K562 (cell line): Measurements from ENCODE around the gene LPCAT3. TPM values are rescaled to one million over a fixed set of nuclear protein-coding genes. Genes with fewer than 3 reads are reported as not detected.

Experiments
- BHLHE40 ChIP-seq: IDR thresholded peaks from 2 replicates; pipeline ENCODE4 v1.6.1; 2011; ENCODE audit warnings: low read length, improper control_type of control experiment
- ELK1 ChIP-seq: sonication (generic); formaldehyde crosslinking; IDR thresholded peaks from 2 replicates; pipeline ENCODE4 v1.8.1; 2022; ENCODE audit warnings: missing genetic modification reagents
- FOXP1 ChIP-seq: sonication (generic); formaldehyde crosslinking; IDR thresholded peaks from 2 replicates; pipeline ENCODE4 v1.8.0; 2022; ENCODE audit warnings: mild to moderate bottlenecking, missing genetic modification reagents
- IRF1 ChIP-seq: sonication (generic); formaldehyde crosslinking; IDR thresholded peaks from 2 replicates; pipeline ENCODE4 v1.8.0; 2022; ENCODE audit warnings: missing genetic modification reagents, mild to moderate bottlenecking, borderline replicate concordance
- MAFG ChIP-seq: fragments of 450-650 bp; conservative IDR thresholded peaks from 2 replicates; pipeline ENCODE4 v1.6.1; 2016; ENCODE audit warnings: missing genetic modification characterization, missing compliant biosample characterization
- MCM3 ChIP-seq: fragments of 450-650 bp; IDR thresholded peaks from 2 replicates; pipeline ENCODE4 v1.6.1; 2016
- MEF2D ChIP-seq: conservative IDR thresholded peaks from 2 replicates; pipeline ENCODE4 v1.6.1; 2016; ENCODE audit warnings: low read depth, missing genetic modification characterization, missing compliant biosample characterization
- MTA2 ChIP-seq: fragments of 450-650 bp; IDR thresholded peaks from 2 replicates; pipeline ENCODE4 v1.6.1; 2016; ENCODE audit warnings: low read depth
- POU5F1 ChIP-seq: fragments of 150-350 bp; IDR thresholded peaks from 2 replicates; pipeline ENCODE4 v1.6.1; 2014; ENCODE audit warnings: borderline replicate concordance, low read length, low read depth, mild to moderate bottlenecking; ENCODE audit not compliant: partially characterized antibody
- RFX5 ChIP-seq: IDR thresholded peaks from 2 replicates; pipeline ENCODE4 v1.6.1; 2011; ENCODE audit warnings: low read depth, mild to moderate bottlenecking, improper control_type of control experiment, low read length
- RUNX1 ChIP-seq: sonication (generic); IDR thresholded peaks from 2 replicates; pipeline ENCODE4 v1.6.1; 2016; ENCODE audit warnings: antibody characterized with exemption, low read depth
- SIX5 ChIP-seq, 2 experiments: IDR thresholded peaks; 2 replicates each; pipeline ENCODE4 v1.6.1; 2011; ENCODE audit warnings: low read length in 2 of 2, borderline replicate concordance in 1 of 2, low read depth in 1 of 2, mild to moderate bottlenecking in 1 of 2, moderate library complexity in 1 of 2; ENCODE audit not compliant: insufficient read depth in 1 of 2
- TOE1 ChIP-seq, 2 experiments: fragments of 450-650 bp in 1 of 2; sonication (generic) in 1 of 2; formaldehyde crosslinking in 1 of 2; IDR thresholded peaks; 2 replicates each; pipeline versions ENCODE4 v1.7.1 to v1.8.0; 2016 to 2022; ENCODE audit warnings: borderline replicate concordance in 2 of 2, mild to moderate bottlenecking in 2 of 2, antibody characterized with exemption in 1 of 2, inconsistent platforms in 1 of 2, low read depth in 1 of 2, missing genetic modification reagents in 1 of 2, moderate library complexity in 1 of 2
- ZNF583 ChIP-seq: fragments of 250-450 bp; sonication (Bioruptor Pico); IDR thresholded peaks from 2 replicates; pipeline ENCODE4 v1.4.0; 2020
- ZNF77 ChIP-seq: fragments of 250-450 bp; sonication (Bioruptor Pico); IDR thresholded peaks from 2 replicates; pipeline ENCODE4 v1.5.0; 2020
- polyA plus RNA-seq, 8 experiments: library from polyadenylated mRNA; depleted of rRNA in 4 of 8; stranded (reverse) in 5 of 8; unstranded in 3 of 8; fragments of >200 nt; fragmentation: Nextera tagmentation in 2 of 8; fragmentation: Illumina TruSeq in 1 of 8; extraction: Ambion mirVana in 2 of 8; extraction: Trizol in 1 of 8; gene quantifications; 2 replicates each; pipeline versions ENCODE4 v1.2.1 to v1.2.3, GENCODE V29; 2011 to 2014; ENCODE audit warnings: inconsistent platforms in 1 of 8, missing spikeins in 1 of 8
- total RNA-seq, 7 experiments: library from RNA; depleted of rRNA in 6 of 7; stranded (reverse); fragments of >200 nt in 6 of 7; fragmentation: Illumina TruSeq in 2 of 7; extraction: Trizol in 2 of 7; gene quantifications; 2 replicates each; pipeline versions ENCODE4 v1.2.1 to v1.2.3, GENCODE V29; 2011 to 2021; ENCODE audit warnings: low replicate concordance in 1 of 7
- TF ChIP-seq, protein P1 (sequence below), 2 experiments: IDR thresholded peaks; 2 replicates each; pipeline ENCODE4 v1.6.1; 2012; ENCODE audit warnings: improper control_type of control experiment in 2 of 2, low read depth in 2 of 2, low read length in 2 of 2, borderline replicate concordance in 1 of 2
- TF ChIP-seq, protein P2 (sequence below): fragments of 450-650 bp; IDR thresholded peaks from 2 replicates; pipeline ENCODE4 v1.6.1; 2014; ENCODE audit warnings: low read depth, mild to moderate bottlenecking, moderate library complexity, borderline replicate concordance

The LPCAT3 gene
- total and polyA plus RNA-seq, 9 of the 15 experiments (the other 6 are each of a cell fraction or from before 2014, with no cell fraction given), result 4.9 to 52.5 (median 25.3) TPM

- TF ChIP-seq, protein P1, sequence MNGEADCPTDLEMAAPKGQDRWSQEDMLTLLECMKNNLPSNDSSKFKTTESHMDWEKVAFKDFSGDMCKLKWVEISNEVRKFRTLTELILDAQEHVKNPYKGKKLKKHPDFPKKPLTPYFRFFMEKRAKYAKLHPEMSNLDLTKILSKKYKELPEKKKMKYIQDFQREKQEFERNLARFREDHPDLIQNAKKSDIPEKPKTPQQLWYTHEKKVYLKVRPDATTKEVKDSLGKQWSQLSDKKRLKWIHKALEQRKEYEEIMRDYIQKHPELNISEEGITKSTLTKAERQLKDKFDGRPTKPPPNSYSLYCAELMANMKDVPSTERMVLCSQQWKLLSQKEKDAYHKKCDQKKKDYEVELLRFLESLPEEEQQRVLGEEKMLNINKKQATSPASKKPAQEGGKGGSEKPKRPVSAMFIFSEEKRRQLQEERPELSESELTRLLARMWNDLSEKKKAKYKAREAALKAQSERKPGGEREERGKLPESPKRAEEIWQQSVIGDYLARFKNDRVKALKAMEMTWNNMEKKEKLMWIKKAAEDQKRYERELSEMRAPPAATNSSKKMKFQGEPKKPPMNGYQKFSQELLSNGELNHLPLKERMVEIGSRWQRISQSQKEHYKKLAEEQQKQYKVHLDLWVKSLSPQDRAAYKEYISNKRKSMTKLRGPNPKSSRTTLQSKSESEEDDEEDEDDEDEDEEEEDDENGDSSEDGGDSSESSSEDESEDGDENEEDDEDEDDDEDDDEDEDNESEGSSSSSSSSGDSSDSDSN (IDR thresholded peaks at IDR 0.05; ENCODE audit: borderline replicate concordance in 1 of 2, low read depth in 2 of 2, low read length in 2 of 2), result no peak
- TF ChIP-seq ZNF77 (CRISPR knock-in tag) (no peak), SIX5 (IDR thresholded peaks at IDR 0.05; ENCODE audit: borderline replicate concordance in 1 of 2, insufficient read depth in 1 of 2, low read depth in 1 of 2, low read length in 2 of 2) (no peak), POU5F1 (no peak), ELK1 (CRISPR knock-in tag) (no peak), MTA2 (peak; percentile 70), FOXP1 (CRISPR knock-in tag) (no peak), RUNX1 (no peak), ZNF583 (CRISPR knock-in tag) (no peak), MCM3 (no peak), MAFG (tag) (no peak), MEF2D (tag) (no peak), BHLHE40 (no peak), RFX5 (no peak), TOE1 (IDR thresholded peaks at IDR 0.05; ENCODE audit: borderline replicate concordance) (no peak), TOE1 (CRISPR knock-in tag; IDR thresholded peaks at IDR 0.05; ENCODE audit: borderline replicate concordance, low read depth) (no peak), IRF1 (CRISPR knock-in tag) (no peak)
- TF ChIP-seq, protein P2, sequence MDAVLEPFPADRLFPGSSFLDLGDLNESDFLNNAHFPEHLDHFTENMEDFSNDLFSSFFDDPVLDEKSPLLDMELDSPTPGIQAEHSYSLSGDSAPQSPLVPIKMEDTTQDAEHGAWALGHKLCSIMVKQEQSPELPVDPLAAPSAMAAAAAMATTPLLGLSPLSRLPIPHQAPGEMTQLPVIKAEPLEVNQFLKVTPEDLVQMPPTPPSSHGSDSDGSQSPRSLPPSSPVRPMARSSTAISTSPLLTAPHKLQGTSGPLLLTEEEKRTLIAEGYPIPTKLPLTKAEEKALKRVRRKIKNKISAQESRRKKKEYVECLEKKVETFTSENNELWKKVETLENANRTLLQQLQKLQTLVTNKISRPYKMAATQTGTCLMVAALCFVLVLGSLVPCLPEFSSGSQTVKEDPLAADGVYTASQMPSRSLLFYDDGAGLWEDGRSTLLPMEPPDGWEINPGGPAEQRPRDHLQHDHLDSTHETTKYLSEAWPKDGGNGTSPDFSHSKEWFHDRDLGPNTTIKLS, result no peak
Observed at GRCh38 chr12:6964605-6965025, 53.7 kb downstream of the LPCAT3 start (continued).
